ENCODE results near the gene CDH20.
"Not testable (repeated sequence)": the region's sequence is repeated elsewhere in the genome, so short reads cannot be mapped to it uniquely, and the experiment has no call there.

The CDH20 gene

DNA sequence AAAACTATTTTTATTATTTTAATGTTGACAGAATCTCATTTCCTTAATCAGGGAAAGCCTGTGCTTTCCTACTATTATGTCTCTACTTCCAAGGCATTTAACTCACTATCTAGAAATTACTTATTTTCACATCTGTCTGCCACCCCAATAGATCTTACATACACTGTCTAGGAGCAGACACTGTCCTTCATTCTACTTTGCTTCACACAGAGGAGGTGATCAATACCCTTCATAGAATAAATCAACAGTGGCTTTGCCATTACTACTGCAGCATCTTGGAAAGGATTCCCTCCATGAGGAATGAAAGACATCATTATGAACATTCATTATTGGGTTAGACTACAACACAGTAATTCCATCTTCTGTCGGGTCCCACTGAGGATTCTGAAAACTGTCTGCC is 31.7 kb downstream of the CDH20 start:
- TF ChIP-seq GATA1 (IDR thresholded peaks at IDR 0.05; ENCODE audit: low read depth, low read length) (no peak), POLR2A (IDR thresholded peaks at IDR 0.05; ENCODE audit: low read length) (no peak)
- no peak for DNase-seq

DNA sequence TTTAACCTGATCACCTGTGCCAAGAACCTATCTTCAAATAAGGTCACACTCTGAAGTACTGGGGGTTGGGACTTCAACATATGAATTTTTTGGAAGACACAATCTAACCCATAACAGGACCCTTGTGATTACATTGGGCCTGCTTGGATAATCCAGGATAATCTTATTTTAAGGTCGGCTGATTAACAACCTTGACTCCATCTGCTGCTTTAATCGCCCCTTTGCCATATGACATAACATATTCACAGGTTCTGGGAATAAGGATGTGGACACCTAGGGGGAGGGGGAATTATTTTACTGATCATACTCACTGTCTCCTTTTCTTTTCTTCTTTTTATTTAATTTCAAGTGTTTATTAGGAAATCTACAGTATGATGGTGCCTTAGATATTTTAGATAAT is 34.8 kb downstream of the CDH20 start:
- no peak for DNase-seq
- no peak for TF ChIP-seq GATA1 (IDR thresholded peaks at IDR 0.05; ENCODE audit: low read depth, low read length)

DNA sequence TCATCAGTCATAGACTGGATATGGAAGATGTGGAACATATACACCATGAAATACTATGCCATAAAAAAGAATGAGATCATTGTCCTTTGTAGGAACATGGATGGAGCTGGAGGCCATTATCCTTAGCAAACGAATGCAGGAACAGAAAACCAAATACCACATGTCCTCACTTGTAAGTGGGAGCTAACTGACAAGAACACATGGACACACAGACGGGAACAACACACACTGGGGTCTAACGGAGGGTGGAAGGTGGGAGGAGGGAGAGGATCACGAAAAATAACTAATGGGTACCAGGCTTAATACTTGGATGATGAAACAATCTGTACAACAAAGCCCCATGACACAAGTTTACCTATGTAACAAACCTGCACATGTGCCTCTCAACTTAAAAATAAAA is 36.4 kb downstream of the CDH20 start:
- DNase-seq = not testable (repeated sequence)

DNA sequence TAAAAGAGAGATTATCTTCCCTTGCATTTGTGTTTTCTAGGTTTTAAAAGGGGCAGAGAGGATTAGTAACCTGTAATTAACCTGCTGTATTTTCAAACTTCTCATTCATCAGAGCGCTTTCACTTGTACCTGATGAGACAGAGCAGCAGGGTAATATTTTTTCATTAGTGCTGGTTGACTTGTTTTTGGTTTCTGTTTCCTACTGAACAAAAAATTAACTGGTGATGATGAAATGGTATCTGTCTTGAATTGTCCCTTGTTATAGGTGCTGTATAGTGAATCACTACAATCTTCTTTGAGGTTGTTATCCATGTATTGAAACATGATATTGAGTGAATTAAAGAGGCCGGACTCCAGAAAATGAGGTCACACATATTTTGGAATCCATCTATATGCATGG is 37.9 kb downstream of the CDH20 start:
- no peak for DNase-seq
- TF ChIP-seq GATA1 (IDR thresholded peaks at IDR 0.05; ENCODE audit: low read depth, low read length) (no peak), POLR2A (IDR thresholded peaks at IDR 0.05; ENCODE audit: low read length) (no peak)

DNA sequence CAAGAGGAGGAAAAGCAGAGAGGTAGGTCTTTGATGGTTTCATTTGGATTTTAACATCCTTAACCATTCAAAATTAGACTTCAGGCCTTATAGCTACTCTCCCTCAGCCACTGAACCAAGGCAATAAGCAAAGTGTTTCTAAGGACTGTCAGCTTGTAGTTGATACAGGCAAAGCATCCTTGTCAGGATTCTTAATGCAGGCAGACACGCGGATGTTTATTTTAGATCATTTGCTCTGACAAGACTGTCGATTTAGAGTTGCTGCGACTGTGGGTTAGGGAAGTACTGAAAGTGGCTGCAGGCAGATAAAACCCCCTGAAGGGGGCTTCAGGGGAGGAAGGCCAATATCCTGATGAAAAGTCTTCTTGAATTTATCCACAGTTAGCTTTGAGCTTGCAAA is 46.6 kb downstream of the CDH20 start:
- TF ChIP-seq POLR2A (IDR thresholded peaks at IDR 0.05; ENCODE audit: low read length) = no peak
- TF ChIP-seq GATA1 (IDR thresholded peaks at IDR 0.05; ENCODE audit: low read depth, low read length) = no peak
- DNase-seq = no peak

DNA sequence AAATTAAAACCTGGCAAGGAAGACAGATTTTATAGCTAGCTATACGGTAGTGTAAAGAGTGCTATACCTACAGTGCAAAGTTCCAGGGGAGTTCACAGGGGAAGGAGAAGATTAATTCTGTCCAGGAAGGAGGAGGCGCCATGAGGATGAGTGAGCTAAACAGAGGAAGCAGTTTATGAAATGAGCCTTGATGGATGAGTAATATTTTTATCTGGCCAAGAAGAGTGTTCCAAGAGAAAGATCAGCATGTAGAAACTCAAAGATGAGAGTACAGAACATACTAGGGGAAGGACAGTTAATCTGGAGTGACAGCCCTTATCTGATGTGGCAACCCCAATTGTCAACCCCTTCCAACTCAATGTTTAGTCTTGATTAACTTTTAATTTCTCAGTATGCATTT is 54.8 kb downstream of the CDH20 start:
- DNase-seq = no peak
- TF ChIP-seq GATA1 (IDR thresholded peaks at IDR 0.05; ENCODE audit: low read depth, low read length) (no peak), POLR2A (IDR thresholded peaks at IDR 0.05; ENCODE audit: low read length) (no peak)

DNA sequence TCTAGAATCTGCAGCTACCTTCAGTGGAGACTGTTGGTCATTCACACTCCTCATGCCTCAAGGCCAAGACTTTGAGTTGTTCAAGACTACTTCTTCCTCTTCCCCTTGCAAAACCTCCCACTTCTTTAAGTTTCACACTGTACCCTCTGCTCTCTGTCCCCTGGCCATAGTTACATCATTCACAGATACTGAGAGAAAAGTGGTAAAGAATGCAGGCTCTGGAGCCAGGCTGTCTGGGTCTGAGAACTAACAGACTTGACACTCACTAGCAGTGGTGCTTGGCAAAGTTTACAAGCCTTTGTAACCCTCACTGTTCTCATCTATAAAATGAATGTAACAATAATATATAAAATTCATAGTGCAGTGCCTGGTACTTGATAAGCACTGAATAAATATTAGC is 61.8 kb downstream of the CDH20 start:
- DNase-seq = no peak
- TF ChIP-seq GATA1 (IDR thresholded peaks at IDR 0.05; ENCODE audit: low read depth, low read length) (no peak), POLR2A (IDR thresholded peaks at IDR 0.05; ENCODE audit: low read length) (no peak)

DNA sequence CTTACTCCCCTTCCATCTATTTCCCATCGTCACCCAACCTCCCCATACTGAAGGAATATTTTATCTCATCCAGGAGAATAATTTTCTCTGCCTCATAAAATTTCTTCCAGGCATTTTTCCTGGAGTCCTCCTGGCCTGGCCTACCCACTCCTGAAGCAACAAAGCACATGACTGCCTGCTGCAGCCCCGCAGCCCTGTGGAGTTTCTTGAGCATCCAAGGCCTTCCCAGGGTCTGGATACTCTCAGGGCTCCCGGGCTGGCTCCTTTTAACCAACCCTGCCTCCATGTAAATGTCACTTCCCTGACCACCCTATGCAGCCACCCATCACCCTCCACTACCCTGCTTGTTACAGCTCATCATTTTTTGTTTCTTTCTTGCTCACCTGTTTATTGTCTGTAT is 64.0 kb downstream of the CDH20 start:
- TF ChIP-seq GATA1 (IDR thresholded peaks at IDR 0.05; ENCODE audit: low read depth, low read length) (no peak), POLR2A (IDR thresholded peaks at IDR 0.05; ENCODE audit: low read length) (no peak)
- no peak for DNase-seq

DNA sequence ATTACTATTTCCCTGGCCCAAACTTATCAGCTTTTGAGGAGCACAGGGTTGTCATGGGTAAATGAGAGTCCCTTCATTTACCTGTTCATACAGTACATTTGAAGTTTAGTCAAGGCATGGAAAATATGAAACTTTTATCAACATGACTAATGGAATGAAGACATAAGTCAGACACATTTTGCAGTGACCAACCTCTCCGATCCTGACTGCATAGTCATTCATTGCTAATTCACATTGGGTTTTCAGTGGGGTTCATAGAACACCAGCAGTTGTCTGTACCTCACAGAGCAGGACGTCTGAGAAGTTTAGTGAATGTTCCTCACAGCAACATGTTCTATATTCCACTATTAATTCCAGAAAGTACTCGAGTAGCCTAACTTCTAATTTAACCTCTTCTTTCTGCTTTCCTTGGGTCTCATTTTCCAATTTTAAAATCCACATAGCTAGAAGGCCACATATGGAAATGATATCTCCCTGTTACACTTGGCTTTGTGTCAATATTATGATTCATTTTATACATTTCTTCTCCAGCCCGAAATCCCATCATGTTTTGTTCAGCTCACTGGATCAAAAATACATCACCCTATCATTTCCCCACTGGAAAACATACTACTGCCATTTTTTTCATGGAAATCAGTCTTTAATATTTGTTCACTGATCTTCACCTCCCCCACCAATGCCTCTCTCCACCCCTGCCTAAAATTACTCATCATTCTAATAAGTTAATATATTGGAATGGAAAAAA is 65.9 kb downstream of the CDH20 start:
- no peak for DNase-seq
- TF ChIP-seq GATA1 (IDR thresholded peaks at IDR 0.05; ENCODE audit: low read depth, low read length) (no peak), POLR2A (IDR thresholded peaks at IDR 0.05; ENCODE audit: low read length) (no peak)

DNA sequence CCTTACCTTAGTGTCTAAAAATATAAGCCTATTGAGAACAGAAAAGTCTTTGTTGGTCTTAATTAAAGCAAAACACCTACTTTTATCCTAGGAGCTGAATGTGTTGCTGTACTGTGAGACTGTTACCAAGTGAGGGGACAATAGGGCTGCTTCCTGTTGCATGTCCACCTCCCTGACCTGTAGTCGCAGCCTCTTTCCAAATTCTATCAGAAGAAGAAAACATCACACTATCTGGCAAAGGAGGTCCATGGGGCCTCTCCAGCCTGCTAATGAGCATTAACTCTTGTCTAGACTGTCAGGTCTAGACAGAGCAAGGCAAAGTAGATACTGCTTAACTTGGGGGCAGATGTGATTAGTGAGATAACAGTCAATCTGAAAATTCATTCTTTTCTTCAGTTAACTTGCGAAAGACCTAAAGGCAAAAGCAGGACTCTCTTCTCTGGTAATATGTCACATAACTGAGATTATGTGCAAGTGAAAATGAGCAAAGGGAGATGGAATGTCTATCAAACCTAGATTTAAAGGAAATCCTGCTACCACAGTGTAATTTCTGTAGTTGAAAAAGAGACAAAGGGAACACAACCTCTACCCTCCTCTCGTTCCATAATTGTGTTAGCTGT is 66.9 kb downstream of the CDH20 start:
- TF ChIP-seq GATA1 (IDR thresholded peaks at IDR 0.05; ENCODE audit: low read depth, low read length) (no peak), POLR2A (IDR thresholded peaks at IDR 0.05; ENCODE audit: low read length) (no peak)
- DNase-seq = no peak

DNA sequence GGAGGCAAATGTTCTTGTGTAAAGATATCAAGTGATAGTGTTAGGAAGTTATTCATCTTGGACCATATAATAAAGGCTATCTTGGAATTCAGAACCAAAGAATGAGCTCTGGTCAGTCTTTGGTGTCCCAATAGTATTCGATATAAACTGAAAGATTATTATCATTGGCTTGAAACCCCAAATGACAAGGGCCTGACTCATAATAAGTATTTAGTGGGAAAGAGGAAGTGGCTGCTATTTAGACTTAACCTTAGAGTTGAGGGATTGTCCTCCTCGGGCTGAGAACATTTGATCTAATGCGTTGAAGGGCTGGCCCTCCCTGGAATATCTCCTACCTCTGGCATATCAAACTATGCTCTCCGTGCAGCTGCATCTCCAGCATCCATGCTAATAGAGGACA is 67.5 kb downstream of the CDH20 start:
- TF ChIP-seq POLR2A (IDR thresholded peaks at IDR 0.05; ENCODE audit: low read length) (no peak), GATA1 (IDR thresholded peaks at IDR 0.05; ENCODE audit: low read depth, low read length) (no peak)
- DNase-seq = no peak

DNA sequence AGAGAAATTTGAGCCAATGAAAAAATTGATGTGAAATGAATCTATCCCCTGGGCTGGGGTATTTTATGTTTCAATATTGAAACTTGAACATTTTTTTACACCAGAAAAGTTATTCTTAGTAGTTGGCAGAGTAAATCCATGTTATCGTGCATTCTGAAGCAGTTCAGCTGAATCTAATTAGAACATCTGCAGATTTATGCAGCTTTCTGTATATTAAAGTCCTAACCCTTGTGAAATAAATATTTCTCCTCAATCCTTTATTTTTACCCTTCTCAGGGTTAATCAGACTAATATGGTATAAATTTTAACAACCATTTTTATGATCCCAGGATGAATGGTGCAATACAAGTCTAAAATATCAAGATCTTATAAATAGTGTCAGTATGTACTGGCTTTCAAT is 69.5 kb downstream of the CDH20 start:
- TF ChIP-seq POLR2A (IDR thresholded peaks at IDR 0.05; ENCODE audit: low read length) = no peak
- no peak for TF ChIP-seq GATA1 (IDR thresholded peaks at IDR 0.05; ENCODE audit: low read depth, low read length)
- no peak for DNase-seq

DNA sequence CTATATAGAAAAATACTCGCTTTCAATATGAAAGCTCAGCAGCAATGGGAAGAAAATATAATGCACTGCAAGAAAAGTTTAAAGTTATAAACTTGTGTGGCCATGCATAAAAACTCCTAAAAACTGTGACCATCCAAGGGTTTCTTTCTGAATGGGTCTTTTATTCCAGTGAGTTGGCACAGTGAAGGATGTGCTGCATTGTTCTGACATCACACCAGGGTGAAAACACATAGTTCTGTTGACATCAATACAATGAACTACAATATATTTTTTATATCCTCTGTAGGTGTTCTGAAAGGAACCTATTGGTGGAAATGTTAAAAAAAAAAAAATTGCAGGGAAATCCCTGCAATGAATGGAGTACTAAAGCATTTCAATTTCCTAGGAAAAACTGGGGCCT is 80.2 kb downstream of the CDH20 start:
- no peak for DNase-seq
- TF ChIP-seq POLR2A (IDR thresholded peaks at IDR 0.05; ENCODE audit: low read length) = no peak
- no peak for TF ChIP-seq GATA1 (IDR thresholded peaks at IDR 0.05; ENCODE audit: low read depth, low read length)

DNA sequence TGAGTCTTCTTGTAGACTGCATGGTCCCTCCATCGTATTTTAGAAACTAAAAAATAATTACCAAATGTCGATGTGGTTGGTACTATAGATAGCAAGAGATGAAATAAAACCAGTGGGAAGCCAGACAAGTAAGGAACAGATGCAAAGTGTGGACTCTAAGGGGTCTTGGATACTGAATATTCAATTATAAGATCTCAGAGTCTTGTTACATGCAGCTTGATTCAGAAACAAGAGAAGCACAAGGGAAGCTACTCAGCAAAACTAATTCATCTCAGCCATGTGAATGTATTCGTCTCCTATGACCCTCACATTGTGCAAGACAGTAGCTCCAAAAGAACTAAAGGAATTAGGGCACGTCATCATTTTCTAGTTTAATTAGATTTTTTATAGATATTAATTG is 80.9 kb downstream of the CDH20 start:
- TF ChIP-seq GATA1 (IDR thresholded peaks at IDR 0.05; ENCODE audit: low read depth, low read length) (no peak), POLR2A (IDR thresholded peaks at IDR 0.05; ENCODE audit: low read length) (no peak)
- DNase-seq = no peak

DNA sequence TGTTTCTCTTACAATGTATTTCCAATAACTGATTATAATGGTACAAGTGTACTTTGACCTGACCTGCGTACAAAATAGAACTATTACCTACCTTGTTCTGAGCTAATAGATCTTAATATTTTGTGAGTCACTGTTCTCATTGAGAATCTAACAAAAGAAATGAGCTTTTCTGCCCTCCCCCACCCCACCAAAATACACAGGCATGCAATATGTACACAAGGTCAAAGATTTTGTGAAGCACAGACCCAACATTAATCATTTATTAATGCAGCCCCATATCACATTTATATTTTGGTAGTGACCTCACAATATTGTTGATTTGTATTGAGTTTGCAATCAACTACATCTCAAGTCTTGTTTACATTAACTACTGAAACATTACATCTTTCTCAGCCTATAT is 86.5 kb downstream of the CDH20 start:
- no peak for TF ChIP-seq POLR2A (IDR thresholded peaks at IDR 0.05; ENCODE audit: low read length)
- TF ChIP-seq GATA1 (IDR thresholded peaks at IDR 0.05; ENCODE audit: low read depth, low read length) = no peak
- DNase-seq = no peak
